Sigmoid colon (tissue), 4 donors: ENCODE results near the gene SPRY1.

ENCODE experiments used
- CTCF ChIP-seq, 4 experiments: fragments of 450-650 bp in 3 of 4; fragments of 200-600 bp in 1 of 4; IDR thresholded peaks; one replicate each; pipeline ENCODE4 v1.5.1; 2016 to 2019; ENCODE audit warnings: antibody characterized with exemption in 4 of 4, mild to moderate bottlenecking in 3 of 4, moderate library complexity in 2 of 4
- POLR2A ChIP-seq, 2 donors: fragments of 450-650 bp; IDR thresholded peaks; one replicate each; pipeline ENCODE4 v1.6.1; 2016; ENCODE audit warnings: antibody characterized with exemption in 2 of 2, mild to moderate bottlenecking in 2 of 2, moderate library complexity in 2 of 2
- POLR2AphosphoS5 ChIP-seq, 4 donors: sonication (generic); formaldehyde crosslinking; IDR thresholded peaks; one replicate each; pipeline ENCODE4 v1.6.1; 2017; ENCODE audit warnings: antibody characterized with exemption in 4 of 4

- TF ChIP-seq POLR2AphosphoS5 (IDR thresholded peaks at IDR 0.05) (no peak), POLR2A (IDR thresholded peaks at IDR 0.05) (no peak), CTCF (IDR thresholded peaks at IDR 0.05) (no peak)
These were observed 6.5 kb downstream of the SPRY1 start for GRCh38 chr4:123403080-123403604.
